Nephron (organoid): ENCODE data around the gene POLE3.
A peak's percentile ranks its signal among the peaks of the same experiment; 100 is the strongest.
"Not testable (repeated sequence)": the region's sequence is repeated elsewhere in the genome, so short reads cannot be mapped to it uniquely, and the experiment has no call there.

Source experiments
- H3K27ac Mint-ChIP-seq, 3 experiments: 2 replicates each; pipeline ENCODE4 v1.8.0; 2020; ENCODE audit warnings: mixed read lengths in 3 of 3, mild to moderate bottlenecking in 2 of 3, moderate library complexity in 1 of 3
- H3K27me3 Mint-ChIP-seq: 2 replicates; pipeline ENCODE4 v1.8.0; 2021; ENCODE audit warnings: low read depth, mild to moderate bottlenecking, moderate library complexity, mixed read lengths
- H3K36me3 Mint-ChIP-seq: 2 replicates; pipeline ENCODE4 v1.8.0; 2020; ENCODE audit warnings: low read depth, mixed read lengths
- H3K4me1 Mint-ChIP-seq: 2 replicates; pipeline ENCODE4 v1.8.0; 2020; ENCODE audit warnings: mixed read lengths
- H3K4me3 Mint-ChIP-seq, 3 experiments: 2 replicates each; pipeline ENCODE4 v1.8.0; 2020; ENCODE audit warnings: mild to moderate bottlenecking in 3 of 3, mixed read lengths in 3 of 3, moderate library complexity in 2 of 3
- H3K9me3 Mint-ChIP-seq: 2 replicates; pipeline ENCODE4 v1.8.0; 2020; ENCODE audit warnings: mixed read lengths
- TF ChIP-seq, protein P1 (sequence below), 3 experiments: fragments of 200-600 bp; sonication (generic); IDR thresholded peaks; one replicate each; pipeline ENCODE4 v1.5.0; 2021; ENCODE audit warnings: antibody characterized with exemption in 3 of 3; ENCODE audit not compliant: unreplicated experiment in 3 of 3

POLE3 gene

DNA sequence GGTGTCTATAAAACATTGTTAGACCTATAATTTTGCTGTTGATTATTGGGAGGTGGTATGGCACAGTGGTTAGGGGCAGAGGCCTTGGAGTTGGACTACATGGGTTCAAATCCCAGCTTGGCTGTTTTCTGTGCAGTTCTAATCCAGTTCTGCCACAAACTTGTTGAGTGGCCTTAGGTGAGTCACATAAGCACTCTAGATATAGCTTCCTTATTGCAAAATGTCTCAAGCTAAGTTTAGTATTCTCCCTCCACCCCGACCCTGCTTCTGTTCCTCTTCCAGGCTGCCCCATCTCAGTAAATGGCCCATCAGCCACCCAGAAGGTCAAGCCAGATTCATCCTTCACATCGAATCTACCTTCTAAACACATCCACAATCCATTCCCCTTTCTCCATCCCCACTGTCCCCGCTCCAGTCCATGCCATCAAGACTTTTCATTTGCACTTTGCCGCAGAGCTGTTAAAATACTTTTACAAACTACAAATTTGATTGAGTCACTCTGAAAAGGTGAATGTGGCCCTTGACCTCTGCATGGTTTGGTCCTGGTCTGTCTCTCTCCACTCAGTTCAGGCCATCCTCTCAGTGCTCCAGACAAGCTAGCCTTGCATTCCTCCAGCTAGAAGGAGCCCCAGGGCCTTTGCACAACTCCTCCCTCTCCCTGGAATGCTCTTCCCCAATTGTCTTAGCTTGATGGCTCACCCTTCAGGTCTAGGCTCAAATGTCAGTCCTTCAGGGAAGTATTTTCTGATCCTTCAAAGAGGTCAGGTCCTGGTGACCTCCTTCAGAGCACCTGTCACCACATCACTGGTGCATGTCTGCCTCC lies 23.7 kb downstream of the POLE3 start:
- Mint-ChIP-seq H3K27me3 (peaks cover 3% of the 10 kb centered on the region), H3K4me1 (no peaks in the 10 kb centered on the region), H3K36me3 (peaks cover 36% of the 10 kb centered on the region), H3K27ac (peak overlapping the region; percentile 91 to 98 (median 93)), H3K4me3 (no peak overlapping the region), H3K9me3 (no peaks in the 10 kb centered on the region)
- TF ChIP-seq, protein P1, sequence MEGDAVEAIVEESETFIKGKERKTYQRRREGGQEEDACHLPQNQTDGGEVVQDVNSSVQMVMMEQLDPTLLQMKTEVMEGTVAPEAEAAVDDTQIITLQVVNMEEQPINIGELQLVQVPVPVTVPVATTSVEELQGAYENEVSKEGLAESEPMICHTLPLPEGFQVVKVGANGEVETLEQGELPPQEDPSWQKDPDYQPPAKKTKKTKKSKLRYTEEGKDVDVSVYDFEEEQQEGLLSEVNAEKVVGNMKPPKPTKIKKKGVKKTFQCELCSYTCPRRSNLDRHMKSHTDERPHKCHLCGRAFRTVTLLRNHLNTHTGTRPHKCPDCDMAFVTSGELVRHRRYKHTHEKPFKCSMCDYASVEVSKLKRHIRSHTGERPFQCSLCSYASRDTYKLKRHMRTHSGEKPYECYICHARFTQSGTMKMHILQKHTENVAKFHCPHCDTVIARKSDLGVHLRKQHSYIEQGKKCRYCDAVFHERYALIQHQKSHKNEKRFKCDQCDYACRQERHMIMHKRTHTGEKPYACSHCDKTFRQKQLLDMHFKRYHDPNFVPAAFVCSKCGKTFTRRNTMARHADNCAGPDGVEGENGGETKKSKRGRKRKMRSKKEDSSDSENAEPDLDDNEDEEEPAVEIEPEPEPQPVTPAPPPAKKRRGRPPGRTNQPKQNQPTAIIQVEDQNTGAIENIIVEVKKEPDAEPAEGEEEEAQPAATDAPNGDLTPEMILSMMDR (IDR thresholded peaks at IDR 0.05; ENCODE audit: unreplicated experiment in 3 of 3) = no peak

GRCh38 chr9:113381909-113382411 lies 28.5 kb downstream of the POLE3 start:
- H3K27me3 Mint-ChIP-seq = no peaks in the 10 kb centered on the region
- peak overlapping the region in 1 of 3 experiments; percentile 21 for H3K4me3 Mint-ChIP-seq
- TF ChIP-seq, protein P1 (IDR thresholded peaks at IDR 0.05; ENCODE audit: unreplicated experiment in 3 of 3) = no peak
- H3K9me3 Mint-ChIP-seq = no peaks in the 10 kb centered on the region
- H3K36me3 Mint-ChIP-seq = peaks cover 8% of the 10 kb centered on the region
- peaks cover 14% of the 10 kb centered on the region for H3K4me1 Mint-ChIP-seq
- peak overlapping the region; percentile 84 to 99 (median 86) for H3K27ac Mint-ChIP-seq

GRCh38 chr9:113381441-113381840 lies 29.0 kb downstream of the POLE3 start:
- not testable (repeated sequence) for H3K9me3 Mint-ChIP-seq, H3K4me3 Mint-ChIP-seq, H3K27me3 Mint-ChIP-seq, H3K36me3 Mint-ChIP-seq
- peaks cover 14% of the 10 kb centered on the region for H3K4me1 Mint-ChIP-seq
- peak overlapping the region in 2 of 3 experiments; percentile 86 to 99 for H3K27ac Mint-ChIP-seq

- H3K36me3 Mint-ChIP-seq = no peaks in the 10 kb centered on the region
- H3K9me3 Mint-ChIP-seq = no peaks in the 10 kb centered on the region
- TF ChIP-seq, protein P1 (IDR thresholded peaks at IDR 0.05; ENCODE audit: unreplicated experiment in 3 of 3) = no peak
- no peak overlapping the region for H3K4me3 Mint-ChIP-seq
- H3K27ac Mint-ChIP-seq = peak overlapping the region in 2 of 3 experiments; percentile 35 to 99
- peaks cover 14% of the 10 kb centered on the region for H3K4me1 Mint-ChIP-seq
- H3K27me3 Mint-ChIP-seq = no peaks in the 10 kb centered on the region
Measured at GRCh38 chr9:113380869-113381378, 29.6 kb downstream of the POLE3 start.

- H3K36me3 Mint-ChIP-seq, H3K9me3 Mint-ChIP-seq, H3K27me3 Mint-ChIP-seq: not testable (repeated sequence)
- H3K4me1 Mint-ChIP-seq = peaks cover 20% of the 10 kb centered on the region
- peak overlapping the region in 2 of 3 experiments; percentile 35 to 37 for H3K4me3 Mint-ChIP-seq
- H3K27ac Mint-ChIP-seq = peak overlapping the region; percentile 63 to 99 (median 90)
Measured at GRCh38 chr9:113379829-113380210, 30.7 kb downstream of the POLE3 start.

DNA sequence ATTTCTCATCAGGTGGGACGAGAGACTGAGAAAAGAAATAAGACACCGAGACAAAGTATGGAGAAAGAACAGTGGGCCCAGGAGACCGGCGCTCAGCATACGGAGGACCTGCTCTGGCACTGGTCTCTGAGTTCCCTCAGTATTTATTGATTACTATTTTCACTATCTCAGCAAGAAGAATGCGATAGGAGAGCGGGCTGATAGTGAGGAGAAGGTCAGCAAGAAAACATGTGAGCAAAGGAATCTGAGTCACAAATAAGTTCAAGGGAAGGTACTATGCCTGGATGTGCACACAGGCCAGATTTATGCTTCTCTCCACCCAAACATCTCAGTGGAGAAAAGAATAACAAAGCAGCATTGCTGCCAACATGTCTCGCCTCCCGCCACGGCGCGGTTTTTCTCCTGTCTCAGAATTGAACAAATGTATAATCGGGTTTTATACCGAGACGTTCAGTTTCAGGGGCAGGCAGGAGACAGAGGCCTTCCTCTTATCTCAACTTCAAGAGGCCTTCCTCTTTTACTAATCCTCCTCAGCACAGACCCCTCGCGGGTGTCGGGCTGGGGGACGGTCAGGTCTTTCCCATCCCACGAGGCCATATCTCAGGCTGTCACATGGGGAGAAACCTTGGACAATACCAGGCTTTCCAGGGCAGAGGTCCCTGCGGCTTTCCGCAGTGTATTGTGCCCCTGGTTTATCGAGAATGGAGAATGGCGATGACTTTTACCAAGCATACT lies 31.2 kb downstream of the POLE3 start:
- Mint-ChIP-seq H3K4me3 (peak overlapping the region; percentile 0 to 50 (median 35)), H3K4me1 (peaks cover 20% of the 10 kb centered on the region), H3K27ac (peak overlapping the region; percentile 63 to 99 (median 90))
- not testable (repeated sequence) for H3K27me3 Mint-ChIP-seq, H3K36me3 Mint-ChIP-seq, H3K9me3 Mint-ChIP-seq
